BLaER1 treated with 17β-estradiol and CSF1 and Interleukin-3, amounts not matched to agents 10 nM and 100 nM (cell line): ENCODE measurements around the gene TMEM117.

Experiments used
- H3K27ac ChIP-seq, 11 experiments: shearing (Covaris generic); formaldehyde crosslinking; 2 replicates each; pipeline ENCODE4 v1.8.1; 2022
- H3K27me3 ChIP-seq, 11 experiments: shearing (Covaris generic); formaldehyde crosslinking; 2 replicates each; pipeline ENCODE4 v1.8.1; 2022
- H3K36me3 ChIP-seq, 11 experiments: shearing (Covaris generic); formaldehyde crosslinking; 2 replicates each; pipeline ENCODE4 v1.8.1; 2022
- H3K4me1 ChIP-seq, 10 experiments: shearing (Covaris generic); formaldehyde crosslinking; 2 replicates each; pipeline ENCODE4 v1.8.1; 2022
- H3K4me2 ChIP-seq, 11 experiments: shearing (Covaris generic); formaldehyde crosslinking; 2 replicates each; pipeline ENCODE4 v1.8.1; 2022
- H3K4me3 ChIP-seq, 10 experiments: shearing (Covaris generic); formaldehyde crosslinking; 2 replicates each; pipeline ENCODE4 v1.8.1; 2022
- H3K9ac ChIP-seq, 11 experiments: shearing (Covaris generic); formaldehyde crosslinking; 2 replicates each; pipeline ENCODE4 v1.8.1; 2022
- H3K9me3 ChIP-seq, 11 experiments: shearing (Covaris generic); formaldehyde crosslinking; replicated peaks in 1 of 11; 2 replicates each; pipeline ENCODE4 v1.8.1; 2022
- H4K20me1 ChIP-seq, 11 experiments: shearing (Covaris generic); formaldehyde crosslinking; 2 replicates each; pipeline ENCODE4 v1.8.1; 2022
- Cebpa-rat ChIP-seq, 11 experiments: shearing (Covaris generic); IDR thresholded peaks; 2 replicates each; pipeline ENCODE4 v1.8.1; 2022

The TMEM117 gene

DNA sequence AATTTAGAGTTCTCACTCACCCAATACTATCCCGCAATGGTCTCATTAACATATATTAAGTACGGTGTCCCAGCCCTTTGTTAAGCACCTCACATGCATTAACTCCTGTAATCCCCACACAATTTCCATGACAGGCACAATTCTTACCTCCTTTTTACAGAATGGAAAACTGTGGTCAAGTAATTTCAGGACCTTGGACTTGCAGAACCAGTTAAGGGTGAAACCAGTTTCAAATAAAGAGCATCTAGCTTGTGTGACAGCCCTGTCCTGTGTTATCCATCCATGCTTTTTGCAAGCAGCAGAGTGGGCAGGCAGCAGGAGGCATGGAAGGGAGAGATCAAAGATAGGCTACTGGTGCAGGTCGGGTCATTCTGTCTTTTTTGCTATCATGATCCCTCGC, 569.4 kb downstream of the TMEM117 start:
- H3K36me3 ChIP-seq, result no peaks in the 10 kb centered on the region
- H3K9me3 ChIP-seq, result peaks cover 0 to 10% (median 0%) of the 10 kb centered on the region in 11 experiments; a peak in 2 of 22 replicates
- no peaks in the 10 kb centered on the region for H4K20me1 ChIP-seq
- no peak overlapping the region for H3K9ac ChIP-seq
- H3K4me1 ChIP-seq, result no peaks in the 10 kb centered on the region
- no peaks in the 10 kb centered on the region for H3K27me3 ChIP-seq
- no peak overlapping the region for H3K4me3 ChIP-seq
- no peak overlapping the region for H3K27ac ChIP-seq
- TF ChIP-seq Cebpa-rat (IDR thresholded peaks at IDR 0.05), result no peak
- H3K4me2 ChIP-seq, result no peak overlapping the region

- H3K4me3 ChIP-seq, result no peak overlapping the region
- H3K27ac ChIP-seq, result no peak overlapping the region
- H4K20me1 ChIP-seq, result no peaks in the 10 kb centered on the region
- no peaks in the 10 kb centered on the region for H3K27me3 ChIP-seq
- no peak overlapping the region for H3K9ac ChIP-seq
- H3K9me3 ChIP-seq, result no peaks in the 10 kb centered on the region
- H3K4me2 ChIP-seq, result no peak overlapping the region
- no peak for TF ChIP-seq Cebpa-rat (IDR thresholded peaks at IDR 0.05)
- H3K36me3 ChIP-seq, result no peaks in the 10 kb centered on the region
- H3K4me1 ChIP-seq, result no peaks in the 10 kb centered on the region
These were observed 586.7 kb downstream of the TMEM117 start for GRCh38 chr12:44422559-44422958.

- H3K27me3 ChIP-seq, result no peaks in the 10 kb centered on the region
- H3K4me3 ChIP-seq, result no peak overlapping the region
These were observed 592.9 kb downstream of the TMEM117 start for GRCh38 chr12:44428825-44429224.

DNA sequence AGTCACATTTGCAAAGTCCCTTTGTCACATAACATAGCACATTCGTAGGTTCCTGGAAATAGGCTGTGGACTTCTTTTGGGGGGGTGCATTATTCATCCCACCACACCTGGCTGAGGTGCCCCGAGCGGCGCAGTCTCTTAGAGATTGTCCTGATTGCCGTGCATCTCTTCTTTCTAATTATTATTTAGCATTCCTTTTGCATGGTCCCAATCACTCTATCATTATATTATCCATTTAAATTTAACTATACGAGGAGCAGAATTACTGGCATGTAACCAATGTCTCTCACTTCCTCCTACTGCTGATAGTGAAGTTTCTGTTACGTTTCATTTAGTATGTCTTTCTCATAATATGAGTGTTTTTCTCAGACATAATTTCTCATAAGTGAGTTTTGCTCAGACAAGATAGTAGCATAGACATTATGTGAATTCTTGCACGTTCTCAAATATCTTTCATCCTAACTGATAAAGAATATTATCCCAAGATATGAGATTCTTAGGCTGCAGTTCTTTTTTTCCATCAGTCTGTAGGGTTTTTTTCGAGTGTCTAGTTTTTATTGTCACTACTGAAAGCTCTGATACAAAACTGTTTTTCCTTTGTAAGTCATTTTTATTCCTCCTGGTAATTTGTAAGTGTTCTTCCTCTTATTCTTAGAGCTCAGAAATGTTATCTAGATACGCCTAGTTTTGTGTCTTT, 595.9 kb downstream of the TMEM117 start:
- no peak for TF ChIP-seq Cebpa-rat (IDR thresholded peaks at IDR 0.05)
- no peak overlapping the region for H3K9ac ChIP-seq
- no peaks in the 10 kb centered on the region for H3K36me3 ChIP-seq
- no peaks in the 10 kb centered on the region for H3K27me3 ChIP-seq
- H3K27ac ChIP-seq, result no peak overlapping the region
- no peak overlapping the region for H3K4me3 ChIP-seq
- no peak overlapping the region for H3K4me2 ChIP-seq
- H4K20me1 ChIP-seq, result no peaks in the 10 kb centered on the region
- H3K4me1 ChIP-seq, result no peaks in the 10 kb centered on the region
- no peaks in the 10 kb centered on the region for H3K9me3 ChIP-seq

More at GRCh38 chr12:44428825-44429224, 592.9 kb downstream of the TMEM117 start:
- Histone ChIP-seq H3K4me2 (no peak overlapping the region), H3K9ac (no peak overlapping the region), H3K9me3 (no peaks in the 10 kb centered on the region), H3K4me1 (no peaks in the 10 kb centered on the region), H4K20me1 (no peaks in the 10 kb centered on the region), H3K27ac (no peak overlapping the region), H3K36me3 (no peaks in the 10 kb centered on the region)
- no peak for TF ChIP-seq Cebpa-rat (IDR thresholded peaks at IDR 0.05)

DNA sequence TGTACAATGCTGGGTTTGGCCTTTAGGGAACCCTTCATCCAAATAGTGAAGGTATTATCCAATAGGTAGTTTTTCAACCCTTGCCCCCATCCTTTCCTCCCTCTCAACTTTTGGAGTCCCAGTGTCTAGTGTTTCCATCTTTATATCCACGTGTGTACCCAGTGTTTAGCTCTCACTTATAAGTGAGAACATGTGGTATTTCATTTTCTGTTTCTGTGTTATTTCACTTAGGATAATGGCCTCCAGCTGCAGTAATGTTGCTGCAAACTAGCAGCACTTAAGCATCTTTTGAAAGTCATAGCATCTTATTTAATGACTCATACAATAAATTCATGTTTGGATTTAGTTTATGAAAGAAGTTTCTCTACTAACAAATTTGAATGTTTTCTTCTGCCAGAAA, 597.8 kb downstream of the TMEM117 start:
- Histone ChIP-seq H3K4me3 (no peak overlapping the region), H3K27ac (no peak overlapping the region), H3K9me3 (no peaks in the 10 kb centered on the region), H3K4me1 (no peaks in the 10 kb centered on the region), H3K9ac (no peak overlapping the region), H3K27me3 (no peaks in the 10 kb centered on the region), H3K4me2 (no peak overlapping the region), H4K20me1 (no peaks in the 10 kb centered on the region), H3K36me3 (no peaks in the 10 kb centered on the region)
- TF ChIP-seq Cebpa-rat (IDR thresholded peaks at IDR 0.05), result no peak

GRCh38 chr12:44436756-44437155, 600.9 kb downstream of the TMEM117 start:
- Histone ChIP-seq H3K27ac (no peak overlapping the region), H3K27me3 (no peaks in the 10 kb centered on the region), H3K9me3 (no peaks in the 10 kb centered on the region), H3K4me2 (no peak overlapping the region), H3K4me3 (no peak overlapping the region), H3K9ac (no peak overlapping the region), H3K36me3 (no peaks in the 10 kb centered on the region), H4K20me1 (no peaks in the 10 kb centered on the region), H3K4me1 (no peaks in the 10 kb centered on the region)
- TF ChIP-seq Cebpa-rat (IDR thresholded peaks at IDR 0.05), result no peak
